K562 (cell line): ENCODE results near the gene AIG1. TPM values are rescaled to one million over a fixed set of nuclear protein-coding genes. Genes with fewer than 3 reads are reported as not detected.
A peak's percentile ranks its signal among the peaks of the same experiment; 100 is the strongest.

Source experiments
- ATAC-seq: fragments of 200-7000 bp; cut with Tn5 transposase; 3 replicates; pipeline ENCODE4 v1.9.1; 2020; ENCODE audit warnings: moderate library complexity
- BruUV-seq: library from RNA; stranded (reverse); fragments of 400-500 nt; replicated peaks from 2 replicates; lab custom pipeline; 2021; lab: Mats Ljungman, UMichigan
- CTCF ChIA-PET: fragments of 300-600 bp; formaldehyde crosslinking; extraction: SDS; loops from one replicate; lab custom pipeline; 2021; ENCODE audit warnings: low intra/inter-chr PET ratio; lab: Yijun Ruan, JAX
- POLR2A ChIA-PET: fragments of 300-600, 350-650 bp; sonication (Branson Sonifier 250); formaldehyde crosslinking; extraction: SDS; loops from one replicate; lab custom pipeline; 2021; ENCODE audit warnings: antibody characterized with exemption, inconsistent platforms; lab: Yijun Ruan, JAX
- DNase-seq, 4 experiments: peaks; one replicate each; pipeline versions ENCODE4 v3.0.0 to v3.0.0-alpha.2; 2011 to 2018; ENCODE audit warnings: low spot score in 3 of 4, mixed read lengths in 3 of 4; ENCODE audit errors: extremely low read depth in 1 of 4
- FAIRE-seq: peaks from 2 replicates; lab custom pipeline; 2011; peaks lifted over from hg19 to GRCh38; lab: Jason Lieb, UNC
- H2AFZ ChIP-seq: 2 replicates; pipeline ENCODE4 v1.6.0; 2011; ENCODE audit warnings: low read depth, low read length, control low read depth, inconsistent platforms
- H3K27ac ChIP-seq: fragments of 200-600 bp; 3 replicates; pipeline ENCODE4 v1.8.0; 2011; ENCODE audit warnings: low read depth, mild to moderate bottlenecking, control low read depth, inconsistent platforms, low read length, moderate library complexity, mixed read lengths; ENCODE audit errors: extremely low read depth
- H3K27me3 ChIP-seq, 2 experiments: fragments of 300-600 bp in 1 of 2; 2 replicates in 1 of 2; 3 replicates in 1 of 2; pipeline versions ENCODE4 v1.6.0 to v1.8.0; 2011; ENCODE audit warnings: inconsistent platforms in 2 of 2, low read length in 2 of 2, mild to moderate bottlenecking in 1 of 2, mixed read lengths in 1 of 2, moderate library complexity in 1 of 2; ENCODE audit not compliant: control insufficient read depth in 2 of 2, insufficient read depth in 2 of 2
- H3K36me3 ChIP-seq: fragments of 300-600 bp; 3 replicates; pipeline ENCODE4 v1.8.0; 2011; ENCODE audit warnings: mild to moderate bottlenecking, low read length, inconsistent platforms; ENCODE audit not compliant: control insufficient read depth, insufficient read depth
- H3K4me1 ChIP-seq, 2 experiments: fragments of 200-600 bp in 1 of 2; replicated peaks in 1 of 2; 2 replicates in 1 of 2; 3 replicates in 1 of 2; pipeline versions ENCODE4 v1.5.1 to v1.8.0; 2011; ENCODE audit warnings: inconsistent platforms in 2 of 2, low read length in 2 of 2, mild to moderate bottlenecking in 1 of 2, mixed read lengths in 1 of 2, moderate library complexity in 1 of 2; ENCODE audit not compliant: control insufficient read depth in 2 of 2, insufficient read depth in 2 of 2
- H3K4me2 ChIP-seq: 2 replicates; pipeline ENCODE4 v1.6.1; 2011; ENCODE audit warnings: low read length, control low read depth, inconsistent platforms, mixed read lengths; ENCODE audit not compliant: insufficient read depth
- H3K4me3 ChIP-seq: fragments of 200-600 bp; sonication (generic), shearing (Covaris generic); 2 replicates; pipeline ENCODE4 v1.5.1; 2016; ENCODE audit warnings: control low read depth, inconsistent platforms
- H3K79me2 ChIP-seq: fragments of 200-600 bp; 3 replicates; pipeline ENCODE4 v1.8.0; 2011; ENCODE audit warnings: low read length, inconsistent platforms; ENCODE audit not compliant: control insufficient read depth, insufficient read depth
- H3K9ac ChIP-seq, 2 experiments: 2 replicates each; pipeline versions ENCODE4 v1.6.0 to v1.6.1; 2011; ENCODE audit warnings: low read depth in 2 of 2, low read length in 2 of 2, control low read depth in 1 of 2, inconsistent platforms in 1 of 2, mild to moderate bottlenecking in 1 of 2, mixed read lengths in 1 of 2; ENCODE audit not compliant: insufficient read depth in 1 of 2
- H3K9me1 ChIP-seq: one replicate; pipeline ENCODE4 v1.6.0; 2011; ENCODE audit warnings: inconsistent platforms, mild to moderate bottlenecking, low read length, moderate library complexity; ENCODE audit not compliant: control insufficient read depth, insufficient read depth
- H3K9me3 ChIP-seq: replicated peaks from 2 replicates; pipeline ENCODE4 v1.5.1; 2011; ENCODE audit warnings: low read depth, low read length, inconsistent platforms; ENCODE audit not compliant: control insufficient read depth, insufficient read depth
- H4K20me1 ChIP-seq: replicated peaks from 2 replicates; pipeline ENCODE4 v1.6.1; 2011; ENCODE audit warnings: low read length, inconsistent platforms, mixed read lengths; ENCODE audit not compliant: control insufficient read depth, insufficient read depth
- CXXC5 ChIP-seq: fragments of 250-450 bp; sonication (Bioruptor Pico); IDR thresholded peaks from 2 replicates; pipeline ENCODE4 v1.8.0; 2022; ENCODE audit warnings: inconsistent platforms, mild to moderate bottlenecking, moderate library complexity
- ETV1 ChIP-seq: fragments of 450-650 bp; conservative IDR thresholded peaks from 2 replicates; pipeline ENCODE4 v1.6.1; 2016; ENCODE audit warnings: missing genetic modification characterization, control low read depth, low read depth, missing compliant biosample characterization
- ETV6 ChIP-seq, 3 experiments: fragments of 150-350 bp in 1 of 3; sonication (generic) in 1 of 3; formaldehyde crosslinking in 1 of 3; IDR thresholded peaks; 2 replicates each; pipeline versions ENCODE4 v1.6.1 to v1.8.0; 2014 to 2022; ENCODE audit warnings: borderline replicate concordance in 2 of 3, low read depth in 2 of 3, antibody characterized with exemption in 1 of 3, low read length in 1 of 3, mild to moderate bottlenecking in 1 of 3, missing genetic modification reagents in 1 of 3
- MBD2 ChIP-seq: sonication (generic); IDR thresholded peaks from 2 replicates; pipeline ENCODE4 v1.6.1; 2016; ENCODE audit warnings: low read depth, borderline replicate concordance
- POLR2AphosphoS2 ChIP-seq: IDR thresholded peaks from 2 replicates; pipeline ENCODE4 v1.6.1; 2012; ENCODE audit warnings: low read length, improper control_type of control experiment
- POLR2AphosphoS5 ChIP-seq: IDR thresholded peaks from 2 replicates; pipeline ENCODE4 v1.6.1; 2011; ENCODE audit warnings: mild to moderate bottlenecking, low read depth, low read length, moderate library complexity; ENCODE audit not compliant: control insufficient read depth, insufficient read depth
- RAD51 ChIP-seq: fragments of 450-650 bp; IDR thresholded peaks from 2 replicates; pipeline ENCODE4 v1.7.1; 2016; ENCODE audit warnings: low read depth, mild to moderate bottlenecking, borderline replicate concordance
- ZNF778 ChIP-seq: fragments of 450-650 bp; formaldehyde crosslinking; IDR thresholded peaks from 2 replicates; pipeline ENCODE4 v1.4.0; 2020; ENCODE audit warnings: mild to moderate bottlenecking, moderate library complexity
- WGBS: fragments of 100-300 bp; shearing (Covaris generic); methylation state at CpG from one replicate; pipeline ENCODE4 v1.1.6; 2016; ENCODE audit warnings: low coverage, mixed read lengths; ENCODE audit not compliant: insufficient coverage; ENCODE audit errors: missing lambda C conversion rate; 5-methylcytosine and 5-hydroxymethylcytosine counted together
- in situ Hi-C: fragments of 300-500 bp; cut with MboI; formaldehyde crosslinking; loops from 4 replicates; pipeline ENCODE4 v1.15.0; 2018; ENCODE audit warnings: inconsistent platforms, mixed read lengths
- intact Hi-C: fragments of 100-400 bp; cut with micrococcal nuclease; formaldehyde crosslinking; loops from 2 replicates; pipeline ENCODE4 v1.14.2; 2022
- polyA plus RNA-seq, 8 experiments: library from polyadenylated mRNA; depleted of rRNA in 4 of 8; stranded (reverse) in 5 of 8; unstranded in 3 of 8; fragments of >200 nt; fragmentation: Nextera tagmentation in 2 of 8; fragmentation: Illumina TruSeq in 1 of 8; extraction: Ambion mirVana in 2 of 8; extraction: Trizol in 1 of 8; gene quantifications; 2 replicates each; pipeline versions ENCODE4 v1.2.1 to v1.2.3, GENCODE V29; 2011 to 2014; ENCODE audit warnings: inconsistent platforms in 1 of 8, missing spikeins in 1 of 8
- total RNA-seq, 7 experiments: library from RNA; depleted of rRNA in 6 of 7; stranded (reverse); fragments of >200 nt in 6 of 7; fragmentation: Illumina TruSeq in 2 of 7; extraction: Trizol in 2 of 7; gene quantifications; 2 replicates each; pipeline versions ENCODE4 v1.2.1 to v1.2.3, GENCODE V29; 2011 to 2021; ENCODE audit warnings: low replicate concordance in 1 of 7
- TF ChIP-seq, protein P1 (sequence below): fragments of 250-450 bp; sonication (Bioruptor Pico); IDR thresholded peaks from 2 replicates; pipeline ENCODE4 v1.4.0; 2020; ENCODE audit warnings: mild to moderate bottlenecking, moderate library complexity
- TF ChIP-seq, protein P2 (sequence below): fragments of 450-650 bp; formaldehyde crosslinking; IDR thresholded peaks from 2 replicates; pipeline ENCODE4 v1.4.0; 2020; ENCODE audit warnings: mild to moderate bottlenecking, moderate library complexity
- TF ChIP-seq, protein P3 (sequence below): IDR thresholded peaks from 2 replicates; pipeline ENCODE4 v1.6.1; 2012; ENCODE audit warnings: low read depth, low read length, improper control_type of control experiment, borderline replicate concordance

AIG1 gene
- total and polyA plus RNA-seq, 9 of the 15 experiments (the other 6 are each of a cell fraction or from before 2014, with no cell fraction given), result 74.8 to 333 (median 127) TPM

DNA sequence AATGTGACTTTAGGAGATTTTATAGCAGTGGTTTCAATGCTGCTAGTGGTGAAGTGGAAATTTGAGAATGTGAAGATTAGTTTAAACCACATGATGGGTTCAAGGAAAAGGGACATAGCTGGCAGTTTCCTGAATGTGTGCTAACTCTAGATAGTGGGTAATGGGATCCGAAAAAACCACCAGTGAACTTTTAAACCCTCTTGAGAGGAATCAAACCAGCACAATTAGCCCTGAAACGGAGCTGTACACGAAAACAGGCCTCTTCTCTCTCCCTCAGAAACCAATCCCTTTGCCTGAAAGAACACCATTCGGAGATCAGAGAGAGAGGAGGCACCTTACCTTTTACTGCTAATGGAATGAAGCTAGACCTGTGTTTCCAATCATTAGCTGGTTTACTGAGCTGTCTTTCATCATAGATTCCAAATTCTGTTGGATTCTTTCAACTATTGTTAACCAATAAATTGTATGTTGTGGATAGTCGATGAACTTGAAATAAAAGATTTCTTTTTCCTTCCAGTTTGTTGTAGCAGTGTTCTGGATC lies 103.9 kb downstream of the AIG1 start:
- intact Hi-C loops, result loop anchor here (1.0 to 10.0 kb wide), 3 partner anchors 36 to 220 kb away; partner anchors contain the start of genes AIG1 and HIVEP2
- no peaks in the 10 kb centered on the region; the same call in 1 of the 2 replicates for H3K9me3 ChIP-seq
- H3K27ac ChIP-seq, result peak overlapping the region; percentile 84
- DNase-seq (peak in 3 of 4 experiments; percentile 20 to 95 (median 87)), ATAC-seq (peak; percentile 83), FAIRE-seq (peak; percentile 93)
- H3K79me2 ChIP-seq, result peaks cover 62% of the 10 kb centered on the region
- no peaks in the 10 kb centered on the region for H4K20me1 ChIP-seq
- peak overlapping the region; percentile 49 to 88; a peak in 2 of 4 replicates for H3K9ac ChIP-seq
- BruUV-seq, result no TSS peak
- peak overlapping the region; percentile 51 for H3K4me3 ChIP-seq
- H3K36me3 ChIP-seq, result peaks cover 35% of the 10 kb centered on the region
- peaks cover 12 to 19% of the 10 kb centered on the region in 2 experiments for H3K4me1 ChIP-seq
- ChIA-PET POLR2A (interaction anchor here (0.5 to 1.7 kb wide), 11 partner anchors 9 to 645 kb away, joined by 3 to 9 read pairs (median 3); no protein-coding TSS in a partner anchor), CTCF (no interaction called here)
- H3K27me3 ChIP-seq, result no peaks in the 10 kb centered on the region
- H3K4me2 ChIP-seq, result peak overlapping the region; percentile 94
- in situ Hi-C loops, result no loop called here
- WGBS, result 3% methylated on average over 5 of the region's 5 CpGs
- peak overlapping the region; percentile 44 for H2AFZ ChIP-seq
- no peaks in the 10 kb centered on the region for H3K9me1 ChIP-seq
- TF ChIP-seq ETV1 (tag) (peak; percentile 74), CXXC5 (CRISPR knock-in tag) (peak; percentile 60), MBD2 (peak; percentile 59; the same call in 1 of the 2 replicates), RAD51 (peak; percentile 40; the same call in 1 of the 2 replicates), ETV6 (IDR thresholded peaks at IDR 0.05; ENCODE audit: borderline replicate concordance in 1 of 2, low read depth in 2 of 2, low read length in 1 of 2) (peak in 1 of 2 experiments; percentile 81; a peak in 2 of 4 replicates), ETV6 (CRISPR knock-in tag; IDR thresholded peaks at IDR 0.05; ENCODE audit: borderline replicate concordance) (no peak), POLR2AphosphoS2 (no peak), POLR2AphosphoS5 (peak; percentile 87), ZNF778 (no peak)
- TF ChIP-seq, protein P1, sequence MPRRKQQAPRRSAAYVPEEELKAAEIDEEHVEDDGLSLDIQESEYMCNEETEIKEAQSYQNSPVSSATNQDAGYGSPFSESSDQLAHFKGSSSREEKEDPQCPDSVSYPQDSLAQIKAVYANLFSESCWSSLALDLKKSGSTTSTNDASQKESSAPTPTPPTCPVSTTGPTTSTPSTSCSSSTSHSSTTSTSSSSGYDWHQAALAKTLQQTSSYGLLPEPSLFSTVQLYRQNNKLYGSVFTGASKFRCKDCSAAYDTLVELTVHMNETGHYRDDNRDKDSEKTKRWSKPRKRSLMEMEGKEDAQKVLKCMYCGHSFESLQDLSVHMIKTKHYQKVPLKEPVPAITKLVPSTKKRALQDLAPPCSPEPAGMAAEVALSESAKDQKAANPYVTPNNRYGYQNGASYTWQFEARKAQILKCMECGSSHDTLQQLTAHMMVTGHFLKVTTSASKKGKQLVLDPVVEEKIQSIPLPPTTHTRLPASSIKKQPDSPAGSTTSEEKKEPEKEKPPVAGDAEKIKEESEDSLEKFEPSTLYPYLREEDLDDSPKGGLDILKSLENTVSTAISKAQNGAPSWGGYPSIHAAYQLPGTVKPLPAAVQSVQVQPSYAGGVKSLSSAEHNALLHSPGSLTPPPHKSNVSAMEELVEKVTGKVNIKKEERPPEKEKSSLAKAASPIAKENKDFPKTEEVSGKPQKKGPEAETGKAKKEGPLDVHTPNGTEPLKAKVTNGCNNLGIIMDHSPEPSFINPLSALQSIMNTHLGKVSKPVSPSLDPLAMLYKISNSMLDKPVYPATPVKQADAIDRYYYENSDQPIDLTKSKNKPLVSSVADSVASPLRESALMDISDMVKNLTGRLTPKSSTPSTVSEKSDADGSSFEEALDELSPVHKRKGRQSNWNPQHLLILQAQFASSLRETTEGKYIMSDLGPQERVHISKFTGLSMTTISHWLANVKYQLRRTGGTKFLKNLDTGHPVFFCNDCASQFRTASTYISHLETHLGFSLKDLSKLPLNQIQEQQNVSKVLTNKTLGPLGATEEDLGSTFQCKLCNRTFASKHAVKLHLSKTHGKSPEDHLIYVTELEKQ (CRISPR knock-in tag), result no peak
- TF ChIP-seq, protein P2, sequence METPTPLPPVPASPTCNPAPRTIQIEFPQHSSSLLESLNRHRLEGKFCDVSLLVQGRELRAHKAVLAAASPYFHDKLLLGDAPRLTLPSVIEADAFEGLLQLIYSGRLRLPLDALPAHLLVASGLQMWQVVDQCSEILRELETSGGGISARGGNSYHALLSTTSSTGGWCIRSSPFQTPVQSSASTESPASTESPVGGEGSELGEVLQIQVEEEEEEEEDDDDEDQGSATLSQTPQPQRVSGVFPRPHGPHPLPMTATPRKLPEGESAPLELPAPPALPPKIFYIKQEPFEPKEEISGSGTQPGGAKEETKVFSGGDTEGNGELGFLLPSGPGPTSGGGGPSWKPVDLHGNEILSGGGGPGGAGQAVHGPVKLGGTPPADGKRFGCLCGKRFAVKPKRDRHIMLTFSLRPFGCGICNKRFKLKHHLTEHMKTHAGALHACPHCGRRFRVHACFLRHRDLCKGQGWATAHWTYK (CRISPR knock-in tag), result peak; percentile 78; the same call in 1 of the 2 replicates
- TF ChIP-seq, protein P3, sequence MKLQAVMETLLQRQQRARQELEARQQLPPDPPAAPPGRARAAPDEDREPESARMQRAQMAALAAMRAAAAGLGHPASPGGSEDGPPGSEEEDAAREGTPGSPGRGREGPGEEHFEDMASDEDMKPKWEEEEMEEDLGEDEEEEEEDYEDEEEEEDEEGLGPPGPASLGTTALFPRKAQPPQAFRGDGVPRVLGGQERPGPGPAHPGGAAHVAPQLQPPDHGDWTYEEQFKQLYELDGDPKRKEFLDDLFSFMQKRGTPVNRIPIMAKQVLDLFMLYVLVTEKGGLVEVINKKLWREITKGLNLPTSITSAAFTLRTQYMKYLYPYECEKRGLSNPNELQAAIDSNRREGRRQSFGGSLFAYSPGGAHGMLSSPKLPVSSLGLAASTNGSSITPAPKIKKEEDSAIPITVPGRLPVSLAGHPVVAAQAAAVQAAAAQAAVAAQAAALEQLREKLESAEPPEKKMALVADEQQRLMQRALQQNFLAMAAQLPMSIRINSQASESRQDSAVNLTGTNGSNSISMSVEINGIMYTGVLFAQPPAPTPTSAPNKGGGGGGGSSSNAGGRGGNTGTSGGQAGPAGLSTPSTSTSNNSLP, result no peak
